NCI-H748 (cell line): Measurements from ENCODE around the gene RAB25.
A peak's percentile ranks its signal among the peaks of the same experiment; 100 is the strongest.

Experiments
- DNase-seq: peaks from one replicate; lab custom pipeline; 2025; ENCODE audit not compliant: unreplicated experiment; lab: John Stamatoyannopoulos, UW

The RAB25 gene

DNA sequence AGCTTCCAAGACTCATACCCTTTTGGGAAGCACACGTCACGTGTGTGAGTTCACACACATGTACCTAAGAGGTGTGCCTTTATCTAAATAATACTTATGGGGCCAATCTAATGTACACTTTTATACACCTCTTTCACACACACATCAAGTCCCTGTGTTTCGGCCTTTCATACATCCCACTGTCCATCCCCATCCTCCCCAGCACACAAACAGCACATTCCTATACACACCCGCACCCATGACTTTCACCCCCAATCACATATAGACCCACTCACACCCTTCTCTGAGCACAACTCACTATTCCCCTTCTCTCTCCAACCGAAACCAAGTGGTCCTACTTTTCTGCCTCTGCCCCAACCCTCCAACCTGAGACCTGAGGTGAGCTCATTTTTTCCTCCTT, 17.8 kb downstream of the RAB25 start:
- DNase-seq: no peak

DNA sequence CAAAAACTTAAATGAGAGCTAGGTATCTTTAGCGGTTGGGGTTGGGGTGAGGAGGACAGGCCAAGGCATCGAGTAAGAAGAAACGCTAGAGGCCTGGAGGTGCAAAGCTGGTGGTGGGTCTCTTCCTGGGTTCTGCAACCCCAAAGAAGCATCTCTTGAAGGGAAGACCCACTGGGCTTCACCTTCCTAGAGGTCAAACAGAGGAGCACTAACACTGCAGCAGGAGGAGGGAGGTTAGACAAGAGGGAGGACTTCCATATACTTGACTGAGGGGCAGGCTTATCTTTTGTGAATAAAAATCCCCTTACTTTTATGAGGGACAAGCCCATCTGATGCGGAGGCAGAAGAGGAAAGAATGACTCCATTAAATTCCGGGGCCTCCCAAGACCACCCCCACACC, 18.8 kb downstream of the RAB25 start:
- DNase-seq: no peak

DNA sequence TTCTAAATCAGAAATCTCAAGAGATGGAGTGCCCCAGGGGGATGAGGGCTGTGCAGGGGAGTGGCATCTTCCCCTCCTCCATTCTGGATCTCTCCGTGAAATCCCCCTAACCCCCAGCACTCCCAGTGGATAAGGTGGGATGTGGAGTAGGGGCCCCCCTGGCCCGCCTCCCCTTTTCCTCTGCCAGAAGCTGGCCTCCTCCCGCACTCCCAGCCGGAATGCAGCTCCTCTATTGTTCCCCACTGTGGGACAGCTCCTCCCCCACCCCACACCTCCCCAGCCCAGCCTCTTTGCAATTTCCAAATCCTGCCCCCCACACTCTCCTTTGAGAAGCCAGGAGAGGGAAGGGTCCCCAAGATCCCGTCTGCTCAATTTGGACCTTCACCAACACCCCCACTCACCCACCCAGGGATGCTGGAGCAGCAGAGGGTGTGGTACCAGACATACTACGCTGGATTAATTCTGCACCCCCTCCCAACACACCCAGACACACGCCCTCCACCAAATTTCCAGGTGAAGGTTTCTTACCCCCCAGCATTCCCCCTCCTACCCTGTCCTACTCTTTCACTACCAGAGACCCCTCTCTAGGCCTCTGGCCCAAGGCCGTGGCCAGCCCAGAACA, 19.4 kb downstream of the RAB25 start:
- no peak for DNase-seq

DNA sequence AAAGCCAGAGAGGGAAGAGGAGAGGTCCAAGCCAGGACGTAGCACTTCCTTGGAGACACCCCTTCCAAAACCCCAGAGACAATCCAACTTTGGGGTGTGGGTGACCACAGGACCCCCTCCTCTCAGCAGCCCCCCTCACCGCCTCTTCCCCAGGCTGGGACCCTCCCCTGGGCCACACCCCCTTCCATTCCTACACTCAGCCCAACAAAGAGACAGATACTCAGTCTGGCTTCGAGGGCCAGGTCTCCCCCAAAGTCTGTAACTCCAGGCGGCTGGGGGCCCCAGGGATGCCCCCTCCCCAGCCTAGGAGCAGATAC, 19.9 kb downstream of the RAB25 start:
- DNase-seq: no peak

DNA sequence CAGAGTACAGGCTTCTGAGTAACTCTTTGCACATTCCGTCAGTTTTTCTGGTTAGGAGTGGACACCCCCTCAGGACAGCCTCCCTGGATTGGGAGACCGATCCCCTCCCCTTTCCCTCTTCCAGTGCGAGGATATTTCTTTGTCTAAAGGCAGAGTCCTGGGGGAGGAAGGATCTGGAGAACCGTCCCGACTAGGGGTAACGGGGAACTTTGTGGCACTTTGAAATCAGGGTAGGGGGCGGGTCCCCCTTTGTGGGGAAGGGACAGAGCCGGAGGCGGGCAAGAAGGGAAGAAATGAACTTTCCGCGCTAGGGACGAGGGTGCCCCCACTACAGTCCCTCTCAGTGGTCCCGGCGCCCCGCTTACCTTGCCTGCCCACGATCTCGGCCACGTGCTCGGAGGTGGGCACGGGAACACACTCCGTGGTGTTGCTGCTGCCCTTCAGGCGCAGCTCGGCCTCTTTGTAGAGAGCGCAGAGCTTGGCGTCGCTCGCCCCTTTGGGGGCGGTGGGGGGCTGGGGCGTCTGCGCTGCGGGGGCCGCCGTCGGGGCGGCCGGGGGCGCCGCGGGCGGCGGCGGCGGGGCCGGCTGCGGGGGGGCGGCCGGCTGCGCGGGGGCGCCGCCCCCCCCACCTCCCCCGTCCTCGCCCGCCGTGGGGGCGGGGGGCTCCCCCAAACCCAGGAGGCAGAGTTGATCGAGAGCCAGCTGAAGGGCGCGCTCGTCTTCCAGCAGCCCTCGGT, 20.4 kb downstream of the RAB25 start:
- DNase-seq: peak; percentile 38

DNA sequence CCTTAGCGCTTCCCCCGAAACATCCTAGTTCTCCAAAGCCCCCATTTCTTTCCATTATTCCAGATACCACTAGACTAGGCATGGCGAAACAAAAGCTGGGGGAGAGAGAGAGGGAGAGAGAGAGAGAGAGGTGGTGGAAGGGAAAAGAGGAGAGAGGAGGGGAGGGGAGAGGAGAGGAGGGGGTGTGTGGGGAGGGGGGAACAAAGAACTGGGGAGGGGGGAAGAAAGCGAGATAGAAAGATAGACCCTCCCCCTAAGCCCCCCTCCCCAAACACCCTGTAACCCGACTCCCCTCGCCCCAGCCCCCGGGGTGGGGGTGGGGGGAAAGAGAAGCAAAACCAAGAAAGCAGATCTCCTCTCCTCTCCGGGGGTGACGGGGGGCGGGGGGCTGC, 21.0 kb downstream of the RAB25 start:
- peak; percentile 37 for DNase-seq

DNA sequence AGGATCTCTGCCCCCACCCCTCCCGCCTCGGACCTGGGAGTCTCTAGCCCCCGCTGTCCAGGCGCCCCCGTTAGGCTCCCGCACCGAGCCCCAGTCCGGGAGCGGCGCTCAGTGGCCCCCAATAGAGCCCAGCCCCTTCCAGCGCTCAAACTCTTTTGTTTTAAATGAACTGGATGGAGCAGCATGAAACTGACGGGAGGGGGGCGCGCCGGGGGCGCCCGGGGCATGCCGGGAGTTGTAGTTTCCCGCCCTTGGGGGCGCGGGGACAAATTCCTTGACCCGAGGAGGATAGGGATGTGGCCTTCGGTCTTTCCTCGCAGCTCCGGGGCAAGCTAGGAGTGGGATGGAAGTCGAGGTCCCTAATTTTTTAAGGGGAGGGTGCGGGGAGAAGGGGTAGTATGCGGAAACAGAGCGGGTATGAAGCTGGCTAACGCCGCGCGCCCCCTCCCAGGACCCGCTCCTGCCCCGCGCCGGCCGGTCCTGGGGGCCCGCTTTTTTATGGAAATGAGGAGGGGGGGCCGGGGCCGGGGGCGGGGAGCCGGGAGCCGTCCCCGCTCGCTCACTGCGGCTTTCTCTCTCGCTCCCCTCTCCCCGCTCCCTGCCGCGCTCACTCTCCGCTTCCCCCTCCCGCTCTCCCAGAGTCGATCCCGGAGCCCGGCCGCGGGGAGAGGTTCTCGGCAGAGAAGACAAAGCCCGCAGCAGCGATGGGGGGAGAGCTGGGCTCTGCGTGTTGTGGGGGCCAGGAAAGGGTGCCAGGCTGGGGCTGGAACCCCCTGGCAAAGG, 21.5 kb downstream of the RAB25 start, which contains the start of gene MEX3A:
TSS of gene MEX3A (minus strand) at position 157 of the 783 bp plus-strand sequence. CDS start 467 bp downstream, outside the sequence.
- peak; percentile 87 for DNase-seq

DNA sequence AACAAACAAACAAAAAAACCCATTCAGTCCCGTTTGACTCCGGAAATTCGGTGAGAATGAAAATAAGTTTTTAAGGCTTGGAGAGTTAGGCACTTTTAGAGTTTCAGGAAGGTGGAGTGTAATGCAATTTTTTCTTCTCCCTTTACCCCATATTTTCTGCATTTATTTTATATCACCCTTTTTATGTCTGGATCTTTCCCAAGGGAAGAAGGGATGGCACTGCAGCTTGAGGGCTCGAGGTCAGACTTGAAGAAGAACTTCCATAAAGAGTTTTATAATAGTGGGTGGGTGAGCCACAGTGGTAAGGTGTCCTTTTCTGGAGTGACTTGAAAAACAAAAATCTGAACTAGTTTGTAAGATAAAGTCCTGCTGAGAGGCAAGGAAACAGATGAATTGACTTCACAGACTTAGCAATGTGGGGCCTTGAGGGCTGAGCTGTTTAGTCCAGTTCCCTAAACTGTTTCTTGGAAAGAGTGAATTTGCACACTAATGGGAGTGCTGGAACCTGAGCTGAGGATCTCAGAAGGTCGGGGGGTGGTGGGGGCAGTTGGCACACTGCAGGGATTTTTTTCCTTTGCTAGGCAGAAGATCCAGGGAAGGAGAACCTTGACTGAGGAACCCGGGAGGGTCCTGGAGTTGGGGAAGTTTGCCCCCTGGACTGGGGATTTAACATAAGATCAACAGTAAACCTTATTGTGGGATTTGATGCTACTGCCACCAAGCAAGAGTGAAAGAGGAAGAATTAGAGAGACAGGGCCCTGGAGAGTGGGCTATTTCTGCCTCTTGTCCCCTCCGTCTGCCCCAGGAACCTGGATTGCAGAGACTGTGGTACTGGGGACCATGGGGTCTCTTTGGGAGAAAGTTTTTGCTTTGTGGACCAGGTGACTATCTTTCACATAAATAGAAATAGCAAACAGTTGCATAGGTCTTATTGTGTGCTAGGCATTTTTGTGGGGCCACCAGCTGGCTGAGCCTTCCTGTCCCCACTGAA, 23.1 kb downstream of the RAB25 start:
- DNase-seq: no peak

DNA sequence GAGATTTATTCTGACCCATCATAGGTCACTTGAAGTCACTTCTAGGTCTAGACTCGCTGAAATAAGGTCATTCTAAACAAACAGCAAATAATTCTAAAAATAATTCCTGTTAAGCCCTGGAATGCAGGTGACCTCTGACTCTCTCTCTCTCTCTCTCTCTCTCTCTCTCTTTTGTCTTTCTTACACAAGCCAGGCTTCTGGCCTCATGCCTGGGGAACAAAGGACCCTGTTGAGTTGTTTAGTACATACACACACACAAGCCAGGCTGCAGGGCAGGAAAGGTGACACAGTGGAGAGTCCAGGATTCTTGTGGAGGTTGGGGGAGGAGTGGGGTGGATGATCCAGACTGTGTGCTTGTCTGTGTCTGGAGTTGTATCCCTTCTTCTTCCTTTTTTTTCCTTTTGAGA, 25.3 kb downstream of the RAB25 start:
- no peak for DNase-seq

DNA sequence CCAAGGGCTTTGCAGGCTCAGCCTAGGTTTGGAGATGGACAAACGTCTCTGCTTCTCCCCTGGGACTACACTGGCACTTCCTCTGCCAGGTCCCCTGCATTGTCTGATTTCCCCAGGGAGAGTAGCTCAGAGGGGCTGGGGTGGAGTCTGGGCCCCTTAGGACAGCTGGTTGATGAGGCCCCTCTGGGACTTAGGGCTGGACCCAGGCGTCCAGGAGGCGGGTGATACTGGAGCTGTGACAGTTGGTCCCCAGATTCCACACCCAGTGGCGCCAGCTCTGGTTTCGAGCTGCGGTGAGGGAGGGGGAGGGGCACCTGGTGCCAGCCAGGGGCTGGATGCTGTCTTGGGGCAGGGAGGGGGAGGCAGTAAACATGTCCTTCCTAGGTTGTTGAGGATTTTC, 28.7 kb downstream of the RAB25 start:
- no peak for DNase-seq

DNA sequence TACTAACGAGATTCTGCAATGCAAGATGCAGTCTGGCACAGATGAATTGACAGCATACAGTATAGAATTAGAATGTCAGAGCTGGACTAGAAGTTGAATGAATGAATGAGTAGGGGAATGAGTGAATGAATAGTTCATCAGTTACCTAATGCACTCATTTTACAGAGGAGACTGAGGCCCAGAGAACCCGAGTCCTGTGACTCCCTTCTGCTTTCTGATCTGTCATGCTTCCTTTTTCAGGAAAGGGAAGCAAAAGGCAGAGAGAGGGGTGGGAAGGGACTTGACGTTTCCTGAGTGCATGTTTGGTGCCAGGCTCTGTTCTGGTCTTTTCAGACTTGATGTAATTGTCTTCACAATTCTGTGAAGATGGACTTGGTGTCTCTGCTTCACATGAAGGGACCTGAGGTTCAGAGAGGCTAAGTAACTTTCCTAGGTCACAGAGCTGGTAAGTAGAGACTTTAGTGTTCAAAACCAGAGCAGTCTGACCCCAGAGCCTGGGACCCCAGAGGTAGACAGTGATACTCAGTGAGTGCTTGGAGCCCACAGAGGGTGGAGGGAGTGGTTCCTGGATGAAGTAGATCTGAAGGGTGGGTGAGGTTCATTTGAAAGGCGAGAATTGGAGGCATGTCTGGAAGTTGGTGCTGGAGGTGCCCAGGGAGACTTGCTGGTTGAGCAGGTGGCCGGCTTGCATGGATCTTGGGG, 29.3 kb downstream of the RAB25 start:
- DNase-seq: no peak

DNA sequence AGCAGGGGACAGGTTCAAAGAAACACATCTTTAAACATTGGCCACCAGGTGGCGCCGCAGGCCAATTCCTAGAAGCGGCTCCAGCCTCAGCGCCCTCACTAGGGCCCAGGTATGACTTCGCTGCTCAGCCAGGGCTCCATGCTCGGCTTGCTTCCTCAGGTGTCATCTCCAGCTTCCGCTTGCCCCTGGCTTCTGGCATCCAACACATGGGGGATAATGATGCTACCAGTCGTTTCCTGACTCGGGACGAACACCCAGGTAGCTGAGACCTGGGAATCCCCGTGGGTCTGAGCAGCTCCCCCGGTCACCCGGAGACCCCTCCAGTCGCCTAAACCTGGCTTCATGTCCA, 29.9 kb downstream of the RAB25 start:
- peak; percentile 79 for DNase-seq

DNA sequence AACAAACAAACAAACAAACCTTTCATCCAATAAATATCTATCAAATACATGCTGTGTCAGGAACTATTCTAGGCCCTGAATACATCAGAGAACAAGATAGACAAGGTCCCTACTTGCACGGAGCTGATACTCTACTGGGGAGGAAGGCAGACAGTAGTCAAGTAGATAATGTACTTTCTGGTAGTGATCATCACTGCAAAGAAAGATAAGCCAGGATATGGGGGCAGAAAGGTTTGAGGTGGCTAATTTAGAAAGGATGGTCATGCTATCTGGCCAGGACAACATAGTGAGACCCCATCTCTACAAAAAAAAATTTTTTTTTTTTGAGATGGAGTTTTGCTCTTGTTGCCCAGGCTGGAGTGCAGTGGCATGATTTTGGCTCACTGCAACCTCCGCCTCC, 30.6 kb downstream of the RAB25 start:
- no peak for DNase-seq

DNA sequence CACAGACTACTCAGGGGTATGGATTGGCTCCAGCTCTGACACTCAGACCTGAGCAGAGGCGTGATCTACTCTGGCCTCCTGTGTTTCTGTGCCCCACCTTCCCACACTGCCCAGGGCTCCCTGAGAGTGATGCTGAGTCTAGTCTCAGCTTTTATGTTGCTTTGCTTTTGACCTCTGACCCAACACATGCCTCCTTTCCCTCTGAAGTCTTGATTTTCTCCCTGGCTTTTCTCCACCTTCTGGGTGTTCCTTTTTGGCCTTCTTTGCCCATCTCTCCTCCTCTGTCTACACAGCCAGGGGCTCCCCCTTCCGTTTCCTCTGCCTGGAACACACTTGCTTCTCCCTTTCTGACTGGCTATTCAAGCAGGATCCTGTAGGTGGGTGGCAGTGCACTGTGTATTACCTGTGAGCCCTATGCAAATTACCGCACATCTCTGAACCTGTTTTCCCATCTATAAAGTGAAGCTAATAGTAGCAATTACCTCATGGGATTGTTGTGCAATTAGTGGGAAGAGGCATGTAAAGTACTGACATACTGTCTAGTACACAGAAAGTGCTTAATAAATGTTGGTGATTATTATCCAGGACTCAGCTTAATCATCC, 35.0 kb downstream of the RAB25 start:
- DNase-seq: no peak

DNA sequence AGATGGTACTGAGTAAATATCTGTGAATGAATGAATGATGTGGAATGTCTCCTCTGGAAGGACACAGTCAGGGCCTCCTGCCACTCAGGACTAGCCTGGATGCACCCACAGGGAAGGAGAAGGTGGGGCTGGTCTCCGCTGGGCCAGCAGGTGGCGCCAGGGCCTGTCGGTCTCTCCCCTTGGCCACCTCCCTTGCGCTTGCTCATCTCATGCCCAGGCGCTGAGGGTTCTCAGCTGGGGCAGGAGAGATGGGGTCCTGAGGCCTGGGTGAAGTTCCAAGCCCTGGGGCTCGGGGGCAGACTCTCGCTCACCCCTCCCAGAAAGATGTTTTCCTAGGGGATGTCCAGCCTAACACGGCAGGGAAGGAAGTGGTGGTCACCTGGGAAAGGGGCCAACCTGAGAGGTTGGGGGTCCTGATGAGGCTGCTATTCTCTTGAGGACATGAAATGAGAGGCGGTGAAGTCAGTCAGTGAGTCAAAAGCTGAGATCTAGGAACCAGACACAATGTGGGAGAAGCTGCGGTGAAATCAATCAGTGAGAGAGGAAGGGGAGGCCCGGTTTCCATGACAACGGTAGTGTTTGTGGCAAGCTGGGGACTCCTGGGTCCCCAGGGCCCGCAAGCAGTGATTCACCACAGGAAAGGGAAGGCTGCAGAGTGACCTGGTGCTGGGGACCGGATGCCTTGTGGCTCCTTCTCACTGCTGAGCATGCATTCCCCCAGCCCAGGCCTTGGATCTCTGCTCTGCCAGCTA, 35.9 kb downstream of the RAB25 start:
- peak; percentile 74 for DNase-seq

DNA sequence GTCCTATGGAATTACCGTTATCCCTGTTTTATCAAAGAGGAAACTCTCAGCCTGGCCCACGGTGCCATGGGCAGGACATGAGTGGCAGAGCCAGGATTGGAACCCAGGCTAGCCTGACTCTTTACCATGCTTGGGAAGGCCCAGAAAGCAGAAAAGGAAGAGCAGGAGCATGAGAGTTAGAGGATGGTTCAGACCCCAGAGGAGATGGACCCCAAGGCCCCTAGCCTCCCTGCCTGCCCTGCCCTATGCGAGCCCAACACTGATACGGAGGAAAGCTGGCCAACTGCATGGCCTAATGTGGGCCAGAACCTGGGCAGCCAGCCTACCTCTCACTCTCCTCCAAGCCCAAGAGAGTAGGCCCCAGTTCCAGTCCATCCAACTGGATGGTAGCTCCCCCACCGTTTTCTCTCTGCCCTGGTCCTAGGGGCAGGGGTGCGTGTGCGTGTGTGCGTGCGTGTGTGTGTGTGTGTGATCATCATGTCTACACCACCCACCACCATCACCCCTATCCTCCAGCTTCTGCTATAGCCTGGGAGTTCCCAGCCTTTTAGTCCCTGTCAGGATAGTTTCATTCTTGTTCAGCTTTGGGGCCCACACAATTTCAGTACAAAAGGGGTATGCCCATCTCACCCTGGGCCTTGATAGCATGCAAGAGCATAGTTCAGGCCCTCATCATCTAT, 36.7 kb downstream of the RAB25 start:
- DNase-seq: no peak

DNA sequence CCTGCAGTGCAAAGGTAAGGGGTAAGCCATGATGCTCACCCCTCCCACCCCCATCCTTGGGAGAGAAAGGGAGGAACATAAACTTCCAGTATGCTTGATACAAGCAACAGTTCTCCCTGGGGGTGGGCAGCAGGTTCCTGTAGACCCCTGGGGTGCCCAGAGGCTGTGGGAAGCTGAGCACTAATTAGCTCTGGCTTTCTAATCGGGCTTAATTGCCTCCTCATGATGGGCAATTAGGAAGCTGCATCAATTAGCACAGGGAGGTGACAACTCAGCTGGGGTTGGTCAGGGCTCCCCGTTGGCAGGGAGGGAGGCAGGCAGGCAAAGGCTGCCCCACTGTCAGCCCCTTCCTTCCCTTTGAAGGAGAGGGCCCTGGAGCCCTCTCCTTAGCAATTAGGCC, 37.8 kb downstream of the RAB25 start:
- DNase-seq: no peak

DNA sequence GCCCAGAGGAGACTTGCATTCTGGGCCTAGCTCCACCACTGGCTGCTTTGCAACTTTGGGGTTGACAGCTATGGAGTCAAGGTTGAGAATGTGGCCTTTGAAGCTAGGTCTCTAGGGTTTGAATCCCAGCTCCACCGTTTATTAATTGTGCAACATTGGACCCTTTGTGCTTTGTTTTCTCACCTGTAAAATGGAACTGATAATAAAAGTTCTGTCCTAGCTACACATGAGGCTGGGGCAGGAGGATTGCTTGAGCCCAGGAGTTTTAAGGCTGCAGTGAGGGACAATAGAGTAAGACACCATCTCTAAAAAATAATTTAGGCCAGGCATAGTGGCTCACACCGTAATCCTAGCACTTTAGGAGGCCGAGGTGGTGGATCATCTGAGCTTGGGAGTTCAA, 38.3 kb downstream of the RAB25 start:
- DNase-seq: no peak
